ENCODE measurements around the gene POLA2. TPM values are rescaled to one million over a fixed set of nuclear protein-coding genes. Genes with fewer than 3 reads are reported as not detected.

Gene POLA2
- total RNA-seq, 4 donors from 2014 or later, result 7.6 to 11.3 (median 10.4) TPM

DNA sequence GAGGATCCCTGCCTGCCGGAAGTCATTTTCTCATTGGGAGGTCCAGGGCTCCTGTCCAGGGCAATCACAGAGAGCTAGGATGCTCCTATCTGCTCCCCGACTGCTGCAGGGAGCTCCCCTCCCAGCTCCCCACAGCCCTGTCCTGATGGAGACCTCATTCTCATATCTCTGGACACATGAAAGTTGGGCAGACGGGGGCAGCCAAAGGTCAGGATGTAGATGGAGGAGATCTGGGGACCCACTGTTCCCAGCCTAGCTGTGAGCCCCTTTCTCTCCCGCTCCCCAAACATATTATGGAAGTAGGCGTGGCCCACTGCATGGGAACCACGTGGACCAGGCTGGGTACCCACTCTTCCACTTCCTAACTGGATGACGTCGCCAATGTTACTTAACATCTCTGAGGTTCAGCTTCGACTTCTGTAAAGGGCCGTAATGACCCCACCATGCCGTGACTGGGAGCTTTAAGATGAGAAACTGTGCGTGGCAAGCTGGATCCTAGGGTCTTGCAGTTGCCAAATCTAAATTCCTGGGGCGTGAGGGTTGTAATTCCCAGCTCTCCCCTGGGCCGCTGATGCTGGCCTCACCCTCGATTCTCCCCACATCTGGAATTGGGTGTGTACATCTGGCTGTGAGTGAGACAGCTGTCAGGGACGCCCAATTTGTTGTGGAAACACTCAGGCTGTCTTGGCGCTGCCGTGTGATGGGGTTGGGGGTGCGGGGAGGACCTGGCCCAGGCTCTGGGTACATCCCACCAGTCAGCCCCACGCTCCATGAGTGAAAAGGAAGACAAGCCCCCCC is 54.7 kb downstream of the POLA2 start:
- 44 to 57% methylated on average over 14 to 17 of the region's 20 CpGs for WGBS, 2 donors
- Histone ChIP-seq H3K4me3 (replicated peaks in 1 of 3) (peak overlapping the region in 1 of 3 donors; percentile 67), H3K9me3 (no peaks in the 10 kb centered on the region), H3K27me3 (no peaks in the 10 kb centered on the region), H3K36me3 (peaks cover 9 to 11% of the 10 kb centered on the region in 2 donors), H3K4me1 (peaks cover 28 to 55% of the 10 kb centered on the region in 2 donors), H3K27ac (peak overlapping the region; percentile 79 to 91 (median 84))
- no peak for DNase-seq
- intact Hi-C loops (cut with DNase I), result loop anchor here (2.0 kb wide), 1 partner anchor 42 kb away; no protein-coding TSS in a partner anchor
- TF ChIP-seq, protein P1, sequence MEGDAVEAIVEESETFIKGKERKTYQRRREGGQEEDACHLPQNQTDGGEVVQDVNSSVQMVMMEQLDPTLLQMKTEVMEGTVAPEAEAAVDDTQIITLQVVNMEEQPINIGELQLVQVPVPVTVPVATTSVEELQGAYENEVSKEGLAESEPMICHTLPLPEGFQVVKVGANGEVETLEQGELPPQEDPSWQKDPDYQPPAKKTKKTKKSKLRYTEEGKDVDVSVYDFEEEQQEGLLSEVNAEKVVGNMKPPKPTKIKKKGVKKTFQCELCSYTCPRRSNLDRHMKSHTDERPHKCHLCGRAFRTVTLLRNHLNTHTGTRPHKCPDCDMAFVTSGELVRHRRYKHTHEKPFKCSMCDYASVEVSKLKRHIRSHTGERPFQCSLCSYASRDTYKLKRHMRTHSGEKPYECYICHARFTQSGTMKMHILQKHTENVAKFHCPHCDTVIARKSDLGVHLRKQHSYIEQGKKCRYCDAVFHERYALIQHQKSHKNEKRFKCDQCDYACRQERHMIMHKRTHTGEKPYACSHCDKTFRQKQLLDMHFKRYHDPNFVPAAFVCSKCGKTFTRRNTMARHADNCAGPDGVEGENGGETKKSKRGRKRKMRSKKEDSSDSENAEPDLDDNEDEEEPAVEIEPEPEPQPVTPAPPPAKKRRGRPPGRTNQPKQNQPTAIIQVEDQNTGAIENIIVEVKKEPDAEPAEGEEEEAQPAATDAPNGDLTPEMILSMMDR (IDR thresholded peaks at IDR 0.05), result no peak
- no peak for TF ChIP-seq POLR2A (IDR thresholded peaks at IDR 0.05)

DNA sequence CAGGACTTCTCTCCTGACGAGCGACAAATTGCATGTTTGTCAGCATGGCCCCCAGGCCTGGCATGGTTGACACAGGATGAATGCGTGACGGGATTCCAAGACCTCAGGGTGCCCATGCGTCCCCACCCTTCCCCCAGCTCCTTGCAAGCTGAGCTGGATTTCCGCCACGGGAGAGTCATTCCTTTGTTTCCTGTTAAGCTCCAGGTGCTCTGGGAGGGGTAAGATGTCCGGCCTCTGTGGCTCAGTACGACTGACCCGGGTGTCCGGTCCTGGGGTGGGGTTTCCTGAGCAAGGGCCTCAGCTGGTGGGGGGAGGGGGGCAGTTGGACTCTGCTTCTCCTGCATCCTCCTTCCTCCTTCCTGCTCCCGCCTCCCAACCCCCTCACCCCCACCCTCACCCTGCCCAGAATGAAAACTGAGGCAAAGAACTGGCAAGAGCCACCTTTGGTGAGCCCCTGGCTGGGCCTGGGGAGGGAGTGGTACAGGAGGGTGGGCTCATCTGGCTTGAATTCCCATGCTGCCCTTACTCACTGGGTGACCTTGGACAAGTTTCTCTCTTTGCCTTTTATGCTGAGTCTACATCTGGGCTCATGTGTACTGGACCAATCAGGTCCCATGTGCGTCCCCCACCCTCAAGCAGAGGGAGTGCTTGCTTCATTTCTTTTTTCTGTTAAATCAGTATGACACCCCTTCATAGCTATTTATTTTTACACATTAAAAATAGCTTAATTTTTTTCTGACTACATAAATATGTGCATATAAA is 55.4 kb downstream of the POLA2 start:
- Histone ChIP-seq H3K27me3 (no peaks in the 10 kb centered on the region), H3K9me3 (no peaks in the 10 kb centered on the region), H3K27ac (peak overlapping the region; percentile 79 to 91 (median 84)), H3K36me3 (peaks cover 17 to 19% of the 10 kb centered on the region in 2 donors), H3K4me3 (replicated peaks in 1 of 3) (peak overlapping the region in 1 of 3 donors; percentile 2), H3K4me1 (peaks cover 22 to 47% of the 10 kb centered on the region in 2 donors)
- DNase-seq, result peak; percentile 93 to 95
- WGBS, 2 donors, result 15 to 17% methylated on average over 8 to 11 of the region's 13 CpGs
- intact Hi-C loops (cut with DNase I), result loop anchor here (2.0 kb wide), 1 partner anchor 42 kb away; no protein-coding TSS in a partner anchor
- TF ChIP-seq POLR2A (IDR thresholded peaks at IDR 0.05), result peak in 1 of 2 donors; percentile 29
- TF ChIP-seq, protein P1 (IDR thresholded peaks at IDR 0.05), result no peak

DNA sequence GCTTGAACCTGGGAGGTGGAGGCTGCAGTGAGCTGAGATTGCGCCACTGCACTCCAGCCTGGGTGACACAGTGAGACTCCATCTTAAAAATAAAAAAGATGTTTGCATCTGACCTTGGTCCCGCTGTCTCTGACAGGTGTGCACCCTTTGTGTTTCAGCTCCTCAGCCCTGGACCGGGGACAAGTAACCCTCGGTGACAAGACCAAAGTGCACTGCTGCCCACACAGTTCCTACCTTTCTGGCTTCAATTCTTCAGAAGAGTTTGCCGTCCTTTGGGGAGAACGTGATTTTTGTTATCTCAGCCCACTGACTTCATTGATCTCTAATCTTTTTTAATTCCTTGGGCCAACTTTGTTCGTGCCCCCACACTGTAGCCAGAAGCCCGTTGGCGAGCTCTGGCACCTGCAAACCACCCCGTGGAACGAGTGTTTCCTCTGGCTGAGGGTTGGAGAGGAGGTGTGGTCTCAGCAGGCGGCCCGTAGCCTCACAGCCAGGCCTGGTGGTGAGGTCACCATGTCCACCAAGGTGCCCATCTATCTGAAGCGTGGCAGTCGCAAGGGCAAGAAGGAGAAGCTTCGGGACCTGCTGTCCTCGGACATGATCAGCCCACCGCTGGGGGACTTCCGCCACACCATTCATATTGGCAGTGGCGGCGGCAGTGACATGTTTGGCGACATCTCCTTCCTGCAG is 58.8 kb downstream of the POLA2 start:
- peaks cover 19 to 20% of the 10 kb centered on the region in 2 donors for H3K36me3 ChIP-seq
- 85% methylated on average over 18 to 22 of the region's 22 CpGs for WGBS, 2 donors
- TF ChIP-seq, protein P1 (IDR thresholded peaks at IDR 0.05), result no peak
- TF ChIP-seq POLR2A (IDR thresholded peaks at IDR 0.05), result no peak
- no peak overlapping the region for H3K27ac ChIP-seq
- H3K4me1 ChIP-seq, result peaks cover 17 to 27% of the 10 kb centered on the region in 2 donors
- DNase-seq, result no peak
- no peak overlapping the region for H3K4me3 ChIP-seq (replicated peaks in 1 of 3)
- no peaks in the 10 kb centered on the region for H3K27me3 ChIP-seq
- no peaks in the 10 kb centered on the region for H3K9me3 ChIP-seq
- intact Hi-C loops (cut with DNase I), result no loop called here

DNA sequence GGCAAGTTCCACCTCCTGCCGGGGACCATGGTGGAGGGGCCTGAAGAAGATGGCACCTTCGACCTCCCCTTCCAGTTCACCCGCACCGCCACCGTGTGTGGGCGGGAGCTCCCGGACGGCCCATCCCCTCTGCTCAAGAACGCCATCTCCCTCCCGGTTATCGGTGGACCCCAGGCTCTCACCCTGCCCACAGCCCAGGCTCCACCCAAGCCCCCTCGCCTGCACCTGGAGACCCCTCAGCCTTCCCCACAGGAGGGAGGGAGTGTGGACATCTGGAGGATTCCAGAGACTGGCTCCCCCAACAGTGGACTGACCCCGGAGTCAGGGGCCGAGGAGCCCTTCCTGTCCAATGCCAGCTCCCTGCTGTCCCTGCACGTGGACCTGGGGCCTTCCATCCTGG is 59.3 kb downstream of the POLA2 start:
- no peak overlapping the region for H3K27ac ChIP-seq

More for the DNA sequence above, 59.3 kb downstream of the POLA2 start:
- H3K27me3 ChIP-seq, result no peaks in the 10 kb centered on the region
- TF ChIP-seq, protein P1 (IDR thresholded peaks at IDR 0.05), result no peak
- TF ChIP-seq POLR2A (IDR thresholded peaks at IDR 0.05), result no peak
- peaks cover 13 to 23% of the 10 kb centered on the region in 2 donors for H3K4me1 ChIP-seq
- intact Hi-C loops (cut with DNase I), result no loop called here
- no peak overlapping the region for H3K4me3 ChIP-seq (replicated peaks in 1 of 3)
- H3K36me3 ChIP-seq, result peaks cover 19 to 20% of the 10 kb centered on the region in 2 donors
- no peak for DNase-seq
- H3K9me3 ChIP-seq, result no peaks in the 10 kb centered on the region
- WGBS, 2 donors, result 94 to 98% methylated on average over 12 of the region's 15 CpGs

Measured in thyroid gland (tissue), 4 donors.